ENCODE measurements around the gene NELFA.

DNA sequence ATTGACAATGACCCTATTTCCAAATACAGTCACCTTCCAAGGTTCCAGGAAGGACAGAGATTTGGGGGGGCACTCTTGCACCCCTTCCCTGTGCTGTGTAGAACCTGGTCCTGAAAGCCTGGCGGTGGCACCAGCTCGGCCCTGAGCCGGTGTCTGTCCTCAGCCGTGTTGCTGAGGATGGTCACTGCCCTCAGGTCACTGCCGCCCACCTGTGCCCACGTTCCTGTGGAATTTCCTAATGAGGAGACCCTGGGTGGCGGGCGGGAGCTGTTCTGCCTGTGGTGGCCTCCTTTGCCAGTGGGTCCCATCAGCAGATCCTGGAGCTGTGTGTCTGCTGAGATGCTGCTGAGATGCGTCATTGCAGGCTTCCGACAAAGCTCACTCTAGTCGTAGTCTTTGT lies 32.9 kb downstream of the NELFA start:
- TF ChIP-seq, protein P1, sequence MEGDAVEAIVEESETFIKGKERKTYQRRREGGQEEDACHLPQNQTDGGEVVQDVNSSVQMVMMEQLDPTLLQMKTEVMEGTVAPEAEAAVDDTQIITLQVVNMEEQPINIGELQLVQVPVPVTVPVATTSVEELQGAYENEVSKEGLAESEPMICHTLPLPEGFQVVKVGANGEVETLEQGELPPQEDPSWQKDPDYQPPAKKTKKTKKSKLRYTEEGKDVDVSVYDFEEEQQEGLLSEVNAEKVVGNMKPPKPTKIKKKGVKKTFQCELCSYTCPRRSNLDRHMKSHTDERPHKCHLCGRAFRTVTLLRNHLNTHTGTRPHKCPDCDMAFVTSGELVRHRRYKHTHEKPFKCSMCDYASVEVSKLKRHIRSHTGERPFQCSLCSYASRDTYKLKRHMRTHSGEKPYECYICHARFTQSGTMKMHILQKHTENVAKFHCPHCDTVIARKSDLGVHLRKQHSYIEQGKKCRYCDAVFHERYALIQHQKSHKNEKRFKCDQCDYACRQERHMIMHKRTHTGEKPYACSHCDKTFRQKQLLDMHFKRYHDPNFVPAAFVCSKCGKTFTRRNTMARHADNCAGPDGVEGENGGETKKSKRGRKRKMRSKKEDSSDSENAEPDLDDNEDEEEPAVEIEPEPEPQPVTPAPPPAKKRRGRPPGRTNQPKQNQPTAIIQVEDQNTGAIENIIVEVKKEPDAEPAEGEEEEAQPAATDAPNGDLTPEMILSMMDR (IDR thresholded peaks at IDR 0.05), result no peak
- TF ChIP-seq, protein P2, sequence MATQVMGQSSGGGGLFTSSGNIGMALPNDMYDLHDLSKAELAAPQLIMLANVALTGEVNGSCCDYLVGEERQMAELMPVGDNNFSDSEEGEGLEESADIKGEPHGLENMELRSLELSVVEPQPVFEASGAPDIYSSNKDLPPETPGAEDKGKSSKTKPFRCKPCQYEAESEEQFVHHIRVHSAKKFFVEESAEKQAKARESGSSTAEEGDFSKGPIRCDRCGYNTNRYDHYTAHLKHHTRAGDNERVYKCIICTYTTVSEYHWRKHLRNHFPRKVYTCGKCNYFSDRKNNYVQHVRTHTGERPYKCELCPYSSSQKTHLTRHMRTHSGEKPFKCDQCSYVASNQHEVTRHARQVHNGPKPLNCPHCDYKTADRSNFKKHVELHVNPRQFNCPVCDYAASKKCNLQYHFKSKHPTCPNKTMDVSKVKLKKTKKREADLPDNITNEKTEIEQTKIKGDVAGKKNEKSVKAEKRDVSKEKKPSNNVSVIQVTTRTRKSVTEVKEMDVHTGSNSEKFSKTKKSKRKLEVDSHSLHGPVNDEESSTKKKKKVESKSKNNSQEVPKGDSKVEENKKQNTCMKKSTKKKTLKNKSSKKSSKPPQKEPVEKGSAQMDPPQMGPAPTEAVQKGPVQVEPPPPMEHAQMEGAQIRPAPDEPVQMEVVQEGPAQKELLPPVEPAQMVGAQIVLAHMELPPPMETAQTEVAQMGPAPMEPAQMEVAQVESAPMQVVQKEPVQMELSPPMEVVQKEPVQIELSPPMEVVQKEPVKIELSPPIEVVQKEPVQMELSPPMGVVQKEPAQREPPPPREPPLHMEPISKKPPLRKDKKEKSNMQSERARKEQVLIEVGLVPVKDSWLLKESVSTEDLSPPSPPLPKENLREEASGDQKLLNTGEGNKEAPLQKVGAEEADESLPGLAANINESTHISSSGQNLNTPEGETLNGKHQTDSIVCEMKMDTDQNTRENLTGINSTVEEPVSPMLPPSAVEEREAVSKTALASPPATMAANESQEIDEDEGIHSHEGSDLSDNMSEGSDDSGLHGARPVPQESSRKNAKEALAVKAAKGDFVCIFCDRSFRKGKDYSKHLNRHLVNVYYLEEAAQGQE (IDR thresholded peaks at IDR 0.05; ENCODE audit: insufficient read depth in 1 of 2, low read depth in 2 of 2, low read length in 1 of 2), result no peak
- no peak for TF ChIP-seq POLR2AphosphoS5 (IDR thresholded peaks at IDR 0.05; ENCODE audit: low read depth, low read length)
